ENCODE measurements around the gene TPMT. TPM values are rescaled to one million over a fixed set of nuclear protein-coding genes. Genes with fewer than 3 reads are reported as not detected.

TPMT gene
- total RNA-seq, 2 experiments from 2014 or later, result 6.6 to 7.0 TPM

DNA sequence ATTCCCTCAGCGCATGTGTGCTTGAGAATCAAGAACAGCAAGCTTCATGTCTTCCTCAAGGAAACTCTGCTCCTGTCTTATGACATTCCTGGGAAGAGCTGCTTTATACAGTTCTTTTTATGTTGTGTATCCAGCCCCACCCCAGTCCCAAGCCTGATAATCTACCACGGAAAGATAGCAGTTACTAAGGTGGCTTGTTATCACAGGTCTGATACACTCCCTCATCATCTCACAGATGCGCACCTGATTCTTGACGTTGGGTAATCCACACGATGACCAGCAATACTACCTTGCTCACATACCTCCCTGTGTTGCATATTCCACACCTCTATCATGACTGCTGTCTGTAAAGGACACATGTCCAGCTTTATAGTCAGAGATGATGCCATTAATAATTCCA lies 35.6 kb downstream of the TPMT start:
- TF ChIP-seq, protein P1, sequence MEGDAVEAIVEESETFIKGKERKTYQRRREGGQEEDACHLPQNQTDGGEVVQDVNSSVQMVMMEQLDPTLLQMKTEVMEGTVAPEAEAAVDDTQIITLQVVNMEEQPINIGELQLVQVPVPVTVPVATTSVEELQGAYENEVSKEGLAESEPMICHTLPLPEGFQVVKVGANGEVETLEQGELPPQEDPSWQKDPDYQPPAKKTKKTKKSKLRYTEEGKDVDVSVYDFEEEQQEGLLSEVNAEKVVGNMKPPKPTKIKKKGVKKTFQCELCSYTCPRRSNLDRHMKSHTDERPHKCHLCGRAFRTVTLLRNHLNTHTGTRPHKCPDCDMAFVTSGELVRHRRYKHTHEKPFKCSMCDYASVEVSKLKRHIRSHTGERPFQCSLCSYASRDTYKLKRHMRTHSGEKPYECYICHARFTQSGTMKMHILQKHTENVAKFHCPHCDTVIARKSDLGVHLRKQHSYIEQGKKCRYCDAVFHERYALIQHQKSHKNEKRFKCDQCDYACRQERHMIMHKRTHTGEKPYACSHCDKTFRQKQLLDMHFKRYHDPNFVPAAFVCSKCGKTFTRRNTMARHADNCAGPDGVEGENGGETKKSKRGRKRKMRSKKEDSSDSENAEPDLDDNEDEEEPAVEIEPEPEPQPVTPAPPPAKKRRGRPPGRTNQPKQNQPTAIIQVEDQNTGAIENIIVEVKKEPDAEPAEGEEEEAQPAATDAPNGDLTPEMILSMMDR (IDR thresholded peaks at IDR 0.05), result no peak
- intact Hi-C loops (cut with micrococcal nuclease), result loop anchor here (5.0 kb wide), 2 partner anchors 132 to 237 kb away; partner anchors contain the start of gene KIF13A
- peaks cover 21% of the 10 kb centered on the region for H3K4me1 Mint-ChIP-seq (ENCODE audit: low read depth)
- CTCF ChIA-PET, result no interaction called here
- no peak overlapping the region for H3K4me3 Mint-ChIP-seq
- peaks cover 7% of the 10 kb centered on the region for H3K9me3 Mint-ChIP-seq
- H3K27me3 Mint-ChIP-seq, result peaks cover 31% of the 10 kb centered on the region
- no peak for ATAC-seq
- DNase-seq, result no peak
- peaks cover 2% of the 10 kb centered on the region for H3K36me3 Mint-ChIP-seq (ENCODE audit: low read depth)
- H3K27ac Mint-ChIP-seq, result no peak overlapping the region
- POLR2A ChIA-PET, result no interaction called here

DNA sequence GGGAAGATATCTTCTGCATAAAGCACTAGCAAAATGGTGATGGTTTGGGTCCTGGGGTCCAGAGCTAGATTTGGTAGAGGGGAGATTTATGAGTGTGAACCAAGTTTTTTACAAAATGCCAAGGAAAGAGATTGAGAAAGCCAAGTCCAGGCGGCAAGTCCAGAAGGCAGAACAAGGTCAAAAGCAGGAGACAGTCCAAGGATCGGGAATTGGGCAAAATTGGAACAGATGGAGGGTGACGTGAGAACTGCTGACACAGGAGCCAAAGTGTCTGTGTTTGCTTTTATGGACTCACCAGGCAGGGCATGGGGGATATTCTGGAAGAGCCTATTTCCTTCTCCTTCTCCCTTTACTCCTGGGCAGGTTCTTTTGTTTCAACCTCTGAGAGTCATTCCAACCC lies 36.5 kb downstream of the TPMT start:
- peaks cover 2% of the 10 kb centered on the region for H3K36me3 Mint-ChIP-seq (ENCODE audit: low read depth)
- TF ChIP-seq, protein P1 (IDR thresholded peaks at IDR 0.05), result no peak
- no peak overlapping the region for H3K27ac Mint-ChIP-seq
- H3K4me1 Mint-ChIP-seq (ENCODE audit: low read depth), result peaks cover 21% of the 10 kb centered on the region
- intact Hi-C loops (cut with micrococcal nuclease), result loop anchor here (5.0 kb wide), 2 partner anchors 131 to 236 kb away; partner anchors contain the start of gene KIF13A
- no peak overlapping the region for H3K4me3 Mint-ChIP-seq
- peaks cover 9% of the 10 kb centered on the region for H3K9me3 Mint-ChIP-seq
- ChIA-PET POLR2A (interaction anchor here (0.5 kb wide), 1 partner anchor 16 kb away, joined by 3 read pairs; no protein-coding TSS in a partner anchor), CTCF (no interaction called here)
- peaks cover 38% of the 10 kb centered on the region for H3K27me3 Mint-ChIP-seq
- DNase-seq, result no peak
- ATAC-seq, result no peak

DNA sequence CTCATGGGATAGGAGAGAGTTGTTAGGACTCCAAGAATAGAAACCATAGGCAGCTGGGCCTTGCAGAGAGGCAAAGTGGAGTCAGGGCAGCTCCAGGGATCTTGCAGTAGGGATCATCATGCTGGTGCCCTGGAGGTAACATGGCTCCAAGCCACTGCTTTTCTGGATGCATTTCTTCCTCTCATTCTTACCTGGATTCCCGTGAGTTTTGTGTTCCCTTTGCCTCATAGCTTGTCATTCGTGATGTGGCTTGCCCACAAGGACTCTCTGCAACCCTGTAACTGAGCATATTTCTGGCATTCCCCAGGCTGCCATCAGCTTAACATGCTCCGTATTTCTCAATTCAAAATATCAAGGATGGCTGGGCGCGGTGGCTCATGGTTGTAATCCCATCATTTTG lies 37.7 kb downstream of the TPMT start:
- Mint-ChIP-seq H3K9me3 (peaks cover 9% of the 10 kb centered on the region), H3K36me3 (ENCODE audit: low read depth) (peaks cover 2% of the 10 kb centered on the region), H3K4me1 (ENCODE audit: low read depth) (peaks cover 14% of the 10 kb centered on the region), H3K4me3 (no peak overlapping the region), H3K27me3 (peaks cover 39% of the 10 kb centered on the region), H3K27ac (no peak overlapping the region)
- ATAC-seq (no peak), DNase-seq (no peak)
- intact Hi-C loops (cut with micrococcal nuclease), result loop anchor here (5.0 kb wide), 2 partner anchors 130 to 235 kb away; partner anchors contain the start of gene KIF13A
- ChIA-PET CTCF (no interaction called here), POLR2A (no interaction called here)
- TF ChIP-seq, protein P1 (IDR thresholded peaks at IDR 0.05), result no peak

DNA sequence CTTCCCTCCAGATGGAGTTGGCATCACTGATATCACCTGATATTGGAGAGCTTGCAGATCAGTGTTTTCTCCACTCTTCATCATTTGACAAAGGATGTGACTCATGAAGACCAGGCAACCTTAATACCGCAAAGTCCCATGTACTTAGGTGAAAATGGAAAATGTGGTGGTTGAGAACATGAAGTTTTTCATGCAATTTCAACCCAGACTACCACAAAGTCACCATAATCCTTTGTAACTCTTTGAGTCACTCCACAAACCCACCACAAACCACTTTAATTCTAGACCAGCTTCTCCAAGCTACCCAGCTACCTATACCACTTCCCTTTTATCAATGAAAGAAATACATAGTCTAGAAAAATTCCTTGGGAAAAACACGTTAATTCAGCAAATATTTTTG lies 39.5 kb downstream of the TPMT start:
- DNase-seq, result peak; percentile 56
- intact Hi-C loops (cut with micrococcal nuclease), result loop anchor here (5.0 kb wide), 2 partner anchors 128 to 233 kb away; partner anchors contain the start of gene KIF13A
- peaks cover 14% of the 10 kb centered on the region for H3K4me1 Mint-ChIP-seq (ENCODE audit: low read depth)
- CTCF ChIA-PET, result interaction anchor here (1.4 kb wide), 1 partner anchor 231 kb away, joined by 5 read pairs; no protein-coding TSS in a partner anchor
- H3K36me3 Mint-ChIP-seq (ENCODE audit: low read depth), result no peaks in the 10 kb centered on the region
- H3K9me3 Mint-ChIP-seq, result peaks cover 6% of the 10 kb centered on the region
- peak overlapping the region; percentile 22 for H3K27ac Mint-ChIP-seq
- H3K27me3 Mint-ChIP-seq, result peaks cover 44% of the 10 kb centered on the region
- peak overlapping the region; percentile 5 for H3K4me3 Mint-ChIP-seq
- TF ChIP-seq, protein P1 (IDR thresholded peaks at IDR 0.05), result no peak
- POLR2A ChIA-PET, result interaction anchor here (1.3 kb wide), 1 partner anchor 230 kb away, joined by 3 read pairs; no protein-coding TSS in a partner anchor
- peak; percentile 87 for ATAC-seq

DNA sequence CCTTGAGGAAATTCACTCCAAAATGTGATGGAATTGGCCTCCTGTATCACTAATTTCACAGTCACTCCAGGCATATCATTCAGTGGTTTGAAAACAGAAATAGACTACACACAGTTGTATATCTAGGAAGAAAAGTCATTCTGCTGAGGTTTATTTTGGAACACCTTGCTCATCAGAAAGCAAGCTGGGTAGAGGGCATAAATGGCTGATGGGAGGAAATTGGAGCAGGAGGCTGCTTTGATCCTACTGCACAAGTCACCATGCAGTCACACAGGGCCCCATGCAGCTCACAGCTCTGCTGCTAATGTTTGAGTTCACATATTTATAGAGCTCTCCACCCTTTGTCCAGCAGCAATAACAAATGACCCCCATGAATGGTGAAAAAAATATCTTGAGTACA lies 44.7 kb downstream of the TPMT start:
- Mint-ChIP-seq H3K27ac (no peak overlapping the region), H3K9me3 (peaks cover 15% of the 10 kb centered on the region), H3K4me1 (ENCODE audit: low read depth) (peaks cover 6% of the 10 kb centered on the region), H3K36me3 (ENCODE audit: low read depth) (peaks cover 6% of the 10 kb centered on the region), H3K4me3 (no peak overlapping the region), H3K27me3 (peaks cover 38% of the 10 kb centered on the region)
- intact Hi-C loops (cut with micrococcal nuclease), result no loop called here
- DNase-seq (no peak), ATAC-seq (no peak)
- POLR2A ChIA-PET, result no interaction called here
- TF ChIP-seq, protein P1 (IDR thresholded peaks at IDR 0.05), result no peak
- CTCF ChIA-PET, result no interaction called here
